GM21447 (cell line): ENCODE measurements around the gene XPNPEP1.

Source experiments
- ATAC-seq: cut with Tn5 transposase; IDR thresholded peaks from one replicate; pipeline ENCODE4 v1.9.1; 2021; ENCODE audit not compliant: unreplicated experiment

XPNPEP1 gene

DNA sequence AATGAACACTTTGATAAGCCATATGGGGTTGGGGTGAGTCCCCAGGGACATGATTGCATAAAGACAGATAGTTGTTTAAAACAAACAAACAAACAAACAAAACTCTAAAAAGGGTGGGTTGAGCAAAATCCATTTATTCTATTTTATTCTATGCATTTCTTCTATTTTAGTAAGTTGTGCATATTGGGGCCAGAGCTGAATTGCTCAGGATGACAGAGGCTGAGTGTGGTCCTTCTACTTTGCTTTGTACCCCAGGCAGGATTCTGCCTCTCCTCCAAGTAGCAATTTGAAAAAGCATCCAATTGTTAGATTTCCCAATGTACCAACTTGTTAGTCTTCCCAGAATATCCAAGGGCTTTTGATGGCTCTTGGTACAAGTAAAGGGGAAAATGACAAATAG lies 29.2 kb upstream of the XPNPEP1 start:
- no peak for ATAC-seq

DNA sequence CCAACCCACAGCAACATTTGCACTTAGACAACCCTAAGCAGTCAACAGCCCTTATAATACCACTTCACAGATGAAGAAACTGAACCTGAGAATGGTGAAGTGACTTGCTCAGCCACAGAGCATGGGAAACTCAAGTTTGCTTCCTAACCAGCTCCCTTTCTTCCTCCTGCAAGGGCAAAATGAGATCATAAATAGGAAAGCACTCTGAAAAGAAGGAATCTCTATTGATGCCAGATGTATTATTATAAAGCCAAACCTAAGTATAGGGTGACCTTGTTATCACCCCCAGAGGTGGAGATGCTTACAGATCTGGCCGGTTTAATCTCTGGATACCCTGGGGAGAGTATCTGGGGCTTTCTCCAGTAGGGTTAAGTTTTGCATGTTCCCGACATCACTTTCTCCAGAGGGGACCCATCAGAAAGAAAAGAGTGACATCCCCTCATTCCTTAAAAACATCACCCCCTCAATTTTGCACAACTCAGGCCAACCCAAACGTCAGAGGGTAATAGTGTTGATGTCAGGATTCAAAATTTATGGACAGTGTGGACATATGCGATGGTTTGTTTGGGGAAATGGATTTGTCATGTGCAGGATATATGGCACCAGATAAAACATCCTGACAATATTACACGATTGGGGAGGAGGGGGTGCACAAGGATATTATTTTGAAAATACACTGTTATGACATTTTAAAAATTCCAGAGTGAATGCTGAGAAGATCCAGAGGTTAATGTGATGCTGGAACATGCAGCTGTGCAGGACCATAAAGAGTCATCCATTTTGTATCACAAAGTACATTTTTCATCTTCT lies 24.0 kb upstream of the XPNPEP1 start:
- ATAC-seq = no peak

DNA sequence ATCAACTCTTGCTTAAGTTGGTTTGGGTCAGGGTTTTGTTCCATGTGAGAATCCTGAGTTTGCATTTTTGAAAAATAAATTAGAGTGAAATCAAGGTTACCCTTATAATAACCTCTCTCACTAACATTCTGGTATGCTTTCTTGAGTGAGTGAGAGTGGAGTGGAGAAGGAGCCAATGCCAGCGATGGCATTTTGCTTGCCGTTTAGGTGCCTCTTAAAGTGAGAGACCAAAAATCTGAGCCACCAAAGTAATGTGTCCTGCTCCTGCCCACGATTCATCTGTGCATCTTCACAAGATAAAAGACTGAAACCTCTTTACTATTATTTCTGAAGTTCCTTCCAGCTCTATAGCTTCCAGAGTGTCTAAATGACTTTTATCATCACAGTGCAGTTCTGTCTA lies 23.4 kb upstream of the XPNPEP1 start:
- ATAC-seq = no peak

DNA sequence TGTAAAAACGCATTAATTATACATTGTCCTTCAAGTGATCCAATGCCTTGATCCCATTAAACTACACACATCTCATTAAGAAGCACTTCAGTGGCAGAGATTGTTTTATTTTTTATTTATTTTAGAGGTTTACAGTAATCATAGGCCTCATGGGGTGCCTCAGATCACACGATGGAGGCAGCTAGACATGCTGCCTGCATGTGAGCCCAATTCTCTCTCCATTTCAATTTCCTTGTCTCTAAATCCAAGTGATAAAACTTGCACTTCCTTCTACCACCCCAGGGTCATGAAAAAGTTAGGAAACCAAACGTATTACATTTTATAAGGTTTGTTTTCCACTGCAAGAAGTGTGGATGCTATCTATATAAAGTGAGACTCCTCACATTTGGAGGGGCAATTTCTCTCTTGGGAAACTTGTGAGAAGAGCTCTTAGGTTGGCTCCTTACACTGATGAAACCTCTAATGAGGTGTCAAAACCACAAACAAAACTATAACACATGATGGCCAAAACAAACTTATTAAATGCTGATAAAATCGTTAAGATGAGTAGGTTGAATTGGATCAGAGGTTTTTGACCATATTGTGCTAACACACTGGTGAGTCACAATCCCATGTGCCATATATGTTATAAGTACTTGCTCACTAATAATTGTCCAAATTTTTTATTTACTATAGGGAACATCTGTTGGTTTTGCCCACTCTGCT lies 22.3 kb upstream of the XPNPEP1 start:
- no peak for ATAC-seq

DNA sequence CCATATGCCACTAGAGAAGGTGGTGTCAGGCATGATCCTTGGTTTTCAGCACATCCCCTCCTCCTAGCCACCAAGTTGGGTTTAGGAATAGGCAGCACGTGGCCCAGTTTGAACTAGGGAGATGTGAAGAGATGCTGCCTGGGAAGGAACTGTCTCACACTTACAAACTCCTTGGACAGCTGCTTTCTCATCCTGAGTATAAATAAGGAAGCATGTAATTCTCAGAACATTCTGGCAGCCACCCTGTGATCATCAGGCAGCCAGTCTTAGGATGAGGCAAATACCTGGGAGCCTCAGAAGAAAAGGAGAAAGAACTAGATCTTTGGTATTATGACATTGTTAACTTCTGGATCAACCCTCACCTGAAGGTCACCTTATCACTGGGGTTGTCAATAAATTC lies 21.3 kb upstream of the XPNPEP1 start:
- ATAC-seq = no peak

DNA sequence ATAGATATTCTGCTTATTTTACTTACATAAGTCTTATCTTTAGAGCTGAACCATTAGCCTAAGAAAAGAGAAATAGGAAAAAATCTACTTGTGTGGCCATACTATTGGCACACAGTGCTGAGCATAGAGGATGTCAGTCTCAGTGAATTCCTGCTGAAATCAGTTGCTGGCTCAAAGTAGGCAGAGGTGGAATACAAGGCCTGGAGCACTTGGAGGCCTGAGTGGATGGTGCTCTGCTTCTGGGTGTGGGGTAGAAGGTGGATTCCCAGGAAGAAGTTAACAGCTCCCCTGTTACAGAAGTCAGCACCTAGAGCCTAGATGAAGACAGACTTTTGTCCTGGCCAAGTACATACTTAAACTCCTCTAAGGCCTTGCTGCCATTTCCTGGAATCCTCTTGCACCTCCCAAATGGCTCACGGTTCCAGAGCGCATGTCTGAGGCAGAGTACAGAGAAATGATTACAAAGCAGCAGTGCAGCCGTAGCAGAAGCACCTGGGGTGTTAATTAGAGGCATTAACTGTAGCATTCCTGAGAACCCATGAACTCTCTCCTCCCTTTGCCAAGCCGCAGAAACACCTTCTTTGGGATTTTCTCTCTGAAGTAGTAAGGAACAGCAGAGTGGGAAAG lies 18.0 kb upstream of the XPNPEP1 start:
- ATAC-seq = no peak

DNA sequence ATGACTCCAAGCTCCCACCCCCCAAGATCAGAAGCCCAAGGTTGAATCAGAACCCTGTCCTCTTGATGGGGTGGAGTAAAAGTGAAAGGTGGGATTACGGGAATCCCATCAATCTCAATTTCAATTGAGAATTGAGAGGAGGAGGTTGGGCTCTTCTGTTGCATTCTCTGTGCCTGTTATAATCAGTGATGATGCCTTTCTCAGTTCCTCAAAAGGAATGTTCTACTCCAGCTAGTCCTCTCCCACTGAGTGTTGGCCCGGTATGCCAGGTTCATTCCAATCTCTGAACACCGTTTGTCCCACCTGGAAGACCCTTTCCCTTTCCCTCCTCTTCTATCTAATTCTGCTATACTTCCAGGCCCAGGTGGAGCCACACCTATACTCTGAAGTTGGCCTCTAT lies 17.2 kb upstream of the XPNPEP1 start:
- ATAC-seq = no peak

DNA sequence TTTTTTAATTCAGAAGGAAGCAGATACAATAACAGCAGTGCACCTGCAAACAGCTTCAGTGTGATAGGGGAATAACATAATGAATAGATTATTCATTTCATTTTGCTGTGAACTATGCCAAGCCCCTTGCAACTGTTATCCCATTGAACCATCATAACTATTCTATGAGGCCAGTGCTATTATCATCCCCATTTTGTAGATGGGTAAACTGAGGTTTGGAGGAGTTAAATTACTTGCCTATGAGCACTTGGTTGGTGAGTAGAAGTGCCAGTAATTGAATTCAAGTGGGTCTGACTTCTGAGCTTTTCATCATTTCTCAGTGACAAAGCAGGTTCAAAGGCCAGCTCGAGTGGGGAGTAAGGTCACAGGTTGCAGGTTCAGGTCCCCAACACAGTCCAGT lies 16.8 kb upstream of the XPNPEP1 start:
- ATAC-seq = no peak

DNA sequence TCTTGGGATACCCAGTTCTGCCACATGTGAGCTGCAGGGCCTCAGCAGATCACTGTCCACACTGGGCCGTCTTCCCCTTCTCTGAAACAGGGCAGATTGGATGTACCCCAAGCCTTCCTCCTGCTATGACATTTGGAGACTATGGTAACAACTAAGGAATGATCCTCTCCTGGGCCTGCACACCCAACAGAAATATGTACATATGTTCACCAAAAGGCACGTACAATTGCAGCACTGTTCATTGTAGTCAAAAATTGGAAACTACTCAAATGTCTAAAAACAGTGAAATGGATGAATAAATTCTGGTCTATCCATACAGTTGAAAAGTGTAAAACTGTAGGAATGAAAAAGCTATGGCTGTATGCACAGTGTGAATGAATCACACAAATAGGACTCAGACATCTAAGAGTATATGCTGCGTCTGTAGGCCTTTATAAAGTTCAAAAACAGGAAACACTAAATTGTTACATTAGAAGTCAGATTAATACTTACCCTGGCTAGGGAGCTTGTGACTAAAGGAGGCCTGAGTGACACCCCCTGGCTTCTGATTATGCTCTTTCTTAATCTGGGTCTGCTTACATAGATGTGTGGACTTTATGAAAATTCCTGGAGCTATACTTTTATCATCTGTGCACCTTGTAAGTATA lies 16.1 kb upstream of the XPNPEP1 start:
- ATAC-seq = no peak

DNA sequence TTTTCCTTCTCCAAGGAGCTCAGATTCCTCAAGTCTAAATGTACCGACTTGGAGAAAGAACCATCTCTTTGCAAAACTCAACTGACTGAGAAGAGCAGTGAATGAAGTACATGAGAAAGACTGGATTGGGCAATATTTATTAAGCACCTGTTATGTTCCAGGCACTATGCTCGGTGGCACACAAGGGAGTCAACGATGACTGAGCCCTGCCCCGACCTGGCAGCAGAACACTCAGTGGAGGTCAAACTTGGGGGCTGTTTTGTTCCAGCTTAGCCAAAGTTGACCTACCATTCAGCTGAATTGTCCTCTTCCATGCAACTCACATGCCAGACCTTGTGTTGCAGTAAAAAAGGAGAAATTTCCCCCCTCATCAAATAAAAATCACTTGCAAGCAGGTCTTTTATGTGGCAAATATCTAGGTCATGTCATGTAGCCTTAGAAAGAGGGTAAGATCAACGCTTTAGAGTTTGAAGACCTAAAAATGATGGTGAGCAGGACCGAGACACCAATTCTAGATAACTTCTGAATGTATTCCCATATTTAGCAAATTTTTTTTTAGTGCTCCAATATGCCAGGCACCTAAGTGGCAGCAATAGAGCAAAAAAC lies 14.3 kb upstream of the XPNPEP1 start:
- ATAC-seq = no peak

DNA sequence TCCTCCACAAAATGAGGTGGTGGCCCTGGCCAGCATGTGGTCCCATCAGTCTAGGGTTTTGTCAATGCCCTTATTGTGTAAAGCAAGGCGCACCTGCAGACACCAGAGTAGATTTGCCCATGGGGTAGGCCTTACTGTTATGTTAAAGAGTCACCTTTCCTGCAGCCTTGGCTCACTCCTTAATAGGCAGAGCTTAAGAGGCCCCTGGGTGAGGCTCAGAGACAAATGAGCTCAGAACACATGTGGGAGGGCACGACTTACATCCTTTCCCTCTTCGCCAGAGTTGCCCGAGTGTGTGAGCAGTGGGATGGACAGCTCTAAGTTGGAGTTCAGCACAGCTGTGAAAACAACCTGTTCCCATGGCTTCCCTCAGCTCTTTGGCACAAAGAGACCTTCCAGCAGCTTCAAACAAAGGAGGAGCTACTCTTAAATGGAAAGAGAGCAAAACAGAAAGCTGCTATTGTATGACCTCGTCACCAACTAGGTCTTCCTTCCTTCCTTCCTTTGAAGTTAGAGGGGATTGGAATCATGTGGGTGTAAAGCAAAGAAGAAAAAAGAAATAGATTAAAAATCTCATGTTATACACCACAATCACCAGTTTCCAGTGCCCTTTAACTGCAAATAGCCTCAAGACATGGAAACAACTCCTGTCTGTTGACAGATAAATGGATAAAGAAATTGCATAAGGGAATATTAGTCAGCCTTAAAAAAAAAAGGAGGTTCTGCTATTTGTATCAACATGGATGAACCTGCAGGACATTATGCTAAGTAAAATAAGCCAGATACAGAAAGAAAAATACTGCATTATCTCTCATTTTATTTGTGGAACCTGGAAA lies 11.9 kb upstream of the XPNPEP1 start:
- ATAC-seq = no peak

DNA sequence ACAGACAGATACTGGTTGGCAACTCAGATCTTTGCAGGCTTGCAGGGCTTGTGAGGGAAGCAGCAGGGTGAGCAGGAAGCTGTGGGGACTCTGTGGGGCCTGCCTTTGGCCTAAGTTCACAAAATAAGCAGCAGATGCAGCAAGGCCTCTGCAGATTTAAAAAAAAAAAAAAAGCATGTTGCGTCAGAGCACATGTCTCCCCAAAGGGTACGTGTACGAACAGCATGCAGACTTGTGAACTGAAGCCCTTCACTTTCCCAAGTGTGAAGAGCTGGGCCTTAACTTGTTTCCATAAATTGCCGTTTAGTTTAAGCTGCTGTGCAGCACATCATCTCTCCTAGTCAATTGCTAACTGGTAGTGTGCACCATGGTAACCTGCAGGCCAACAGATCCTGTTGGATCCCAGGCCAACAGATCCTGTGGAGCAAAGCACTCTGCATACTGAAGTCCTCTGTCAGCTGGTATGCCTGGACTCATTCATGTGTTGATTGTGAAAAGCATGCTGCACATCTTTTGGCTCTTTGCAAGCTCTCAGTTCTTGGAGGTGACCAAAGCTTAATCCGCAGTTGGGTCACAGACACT lies 10.8 kb upstream of the XPNPEP1 start:
- ATAC-seq = no peak

DNA sequence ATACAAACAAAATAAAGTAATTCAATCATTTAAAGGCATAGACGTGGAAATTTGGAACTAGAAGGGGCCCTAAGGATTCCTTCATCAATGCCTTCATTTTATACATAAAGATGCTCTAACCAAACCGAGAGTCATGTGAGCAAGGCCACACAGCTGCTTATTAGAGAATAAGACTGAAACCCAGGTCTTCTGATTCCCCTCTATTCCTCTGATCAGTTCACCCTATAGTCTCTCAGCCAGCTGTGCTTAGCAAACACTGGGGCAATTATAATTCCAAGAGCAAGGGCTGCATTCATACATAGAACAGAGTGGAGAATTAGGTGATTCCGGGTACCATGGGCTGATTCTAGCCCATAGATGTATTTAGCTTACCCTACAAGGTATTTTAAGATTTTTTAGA lies 9.7 kb upstream of the XPNPEP1 start:
- ATAC-seq = no peak

DNA sequence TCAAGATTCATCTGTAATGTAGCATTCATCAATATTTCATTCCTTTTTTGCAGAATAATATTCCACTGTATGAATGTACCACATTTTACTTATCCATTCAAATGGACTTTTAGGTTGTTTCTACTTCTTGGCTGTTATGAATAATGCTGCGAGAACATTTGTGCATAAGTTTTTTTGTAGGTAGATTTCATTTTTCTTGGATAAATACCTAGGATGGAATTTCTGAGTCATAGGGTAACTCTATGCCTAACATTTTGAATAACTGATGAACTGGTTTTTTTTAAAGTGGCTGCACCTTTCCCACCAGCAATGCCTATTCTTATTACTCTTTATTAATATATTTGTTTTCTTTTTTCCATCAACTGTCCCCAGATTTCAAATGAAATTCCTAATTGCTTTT lies 9.1 kb upstream of the XPNPEP1 start:
- no peak for ATAC-seq

DNA sequence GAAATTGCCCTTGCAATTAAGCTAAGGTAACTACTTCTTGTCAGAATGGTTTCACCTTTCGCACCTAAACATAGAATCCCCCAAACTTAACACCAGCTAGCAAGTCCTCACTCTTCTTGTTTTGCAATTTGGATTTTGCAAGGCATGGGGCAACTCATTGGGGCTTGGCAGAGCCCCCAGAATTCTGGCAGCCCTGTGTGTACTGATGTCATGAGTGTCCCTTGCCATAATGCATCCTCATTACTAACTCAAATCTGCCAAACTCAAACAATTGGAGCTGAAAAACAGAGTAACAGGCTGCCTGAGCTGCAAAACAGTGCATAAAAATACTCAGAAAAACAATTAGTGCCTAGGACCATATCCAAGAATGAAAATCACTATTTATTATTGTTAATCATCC lies 7.9 kb upstream of the XPNPEP1 start:
- no peak for ATAC-seq

DNA sequence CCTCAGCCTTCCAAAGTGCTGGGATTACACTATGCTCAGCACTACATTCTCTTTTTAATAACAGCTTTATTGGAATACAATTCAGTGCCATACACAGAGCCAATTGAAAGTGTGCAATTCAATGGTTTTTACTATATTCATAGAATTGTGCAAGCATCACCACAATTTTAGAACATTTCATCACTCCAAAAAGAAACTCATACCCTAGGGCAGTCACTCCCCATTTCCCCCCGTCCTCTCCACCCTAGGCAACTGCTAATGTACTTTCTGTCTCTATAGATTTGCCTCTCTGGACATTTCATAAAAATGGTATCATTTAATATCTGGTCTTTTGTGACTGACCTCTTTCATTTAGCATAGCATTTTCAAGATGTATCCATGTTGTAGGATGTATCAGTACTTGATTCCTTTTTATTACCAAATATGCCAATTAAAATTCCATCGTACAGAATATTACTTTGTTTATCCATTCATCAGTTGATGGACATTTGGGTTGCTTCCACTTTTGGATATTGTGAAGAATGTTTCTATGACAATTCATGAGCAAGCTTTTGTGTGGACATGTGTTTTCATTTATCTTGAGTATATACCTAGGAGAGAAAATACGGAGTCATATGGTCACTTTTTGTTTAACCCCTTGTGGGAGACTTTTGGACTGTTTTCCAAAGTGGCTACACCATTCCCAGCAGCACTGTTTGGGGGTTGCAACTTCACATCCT lies 6.3 kb upstream of the XPNPEP1 start:
- no peak for ATAC-seq

DNA sequence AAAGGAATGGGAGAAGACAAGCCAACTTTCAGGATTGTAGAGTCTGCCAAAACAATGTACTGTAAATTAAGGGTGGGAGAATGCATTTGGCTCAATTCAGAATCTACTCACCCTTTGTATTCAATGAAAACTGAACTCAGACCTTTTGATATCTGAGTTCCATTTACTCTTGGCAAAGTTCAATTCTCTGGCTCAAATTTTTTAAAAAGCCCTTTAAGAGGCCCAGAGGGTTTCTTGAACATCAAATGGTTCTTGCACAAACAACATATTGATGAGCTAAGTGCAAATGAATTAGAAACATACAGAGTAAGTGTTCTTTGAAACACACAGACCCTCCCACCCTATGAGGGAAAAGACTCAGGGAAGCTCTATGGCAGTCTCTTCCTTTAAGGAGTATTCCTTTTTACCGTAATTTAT lies 5.2 kb upstream of the XPNPEP1 start:
- ATAC-seq = no peak

DNA sequence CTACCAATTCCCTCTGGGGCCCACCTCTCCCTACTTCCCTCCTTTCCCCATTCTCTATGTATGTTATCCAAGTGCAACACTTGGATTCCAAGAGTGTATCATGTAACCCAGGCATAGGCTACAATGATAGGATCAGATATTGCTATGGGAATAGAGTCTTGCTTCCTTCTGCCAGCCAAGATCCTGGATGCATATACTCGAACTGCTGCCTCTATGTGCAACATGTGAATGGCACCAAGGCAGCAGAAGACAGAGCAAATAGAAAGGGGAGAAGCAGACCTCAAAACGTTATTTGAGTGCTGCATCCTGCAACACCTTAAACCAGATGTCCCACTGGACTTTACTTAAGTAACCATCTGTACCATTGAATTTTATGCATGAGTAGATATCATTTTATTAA lies 3.5 kb upstream of the XPNPEP1 start:
- ATAC-seq = no peak

DNA sequence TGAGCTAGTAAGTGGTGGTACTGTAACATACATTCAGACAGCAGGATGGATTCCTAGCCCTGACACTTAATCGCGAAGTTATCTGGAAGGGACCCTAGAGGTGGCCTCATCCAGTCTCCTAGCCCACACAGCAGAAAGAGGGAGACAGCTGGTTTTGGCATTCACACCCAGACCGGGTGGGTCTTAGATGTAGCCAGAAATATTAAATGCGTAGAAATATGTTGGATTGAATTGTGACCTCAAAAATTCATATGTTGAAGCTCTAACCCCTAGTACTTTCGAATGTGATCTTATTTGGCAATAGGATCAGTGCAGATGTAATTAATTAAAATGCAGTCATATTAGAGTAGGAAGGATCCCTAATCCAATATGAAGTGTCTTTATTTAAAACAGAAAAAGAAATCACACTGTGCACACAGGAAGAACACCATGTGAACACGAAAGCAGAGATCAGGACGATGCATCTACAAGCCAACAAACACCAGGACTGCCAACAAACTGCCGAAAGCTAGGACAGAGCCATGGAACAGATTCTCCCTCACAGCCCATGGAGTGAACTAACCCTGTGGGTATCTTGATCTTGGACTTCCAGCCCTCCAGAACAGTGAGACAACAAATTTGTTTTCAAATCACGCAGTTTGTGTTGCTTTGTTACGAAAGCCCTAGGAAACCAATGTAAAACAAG lies 2.9 kb upstream of the XPNPEP1 start:
- ATAC-seq = no peak
